Measurements from ENCODE around the gene ADM. TPM values are rescaled to one million over a fixed set of nuclear protein-coding genes. Genes with fewer than 3 reads are reported as not detected.

Gene ADM
- total RNA-seq, 1 donor from 2014 or later: 19.5 TPM

DNA sequence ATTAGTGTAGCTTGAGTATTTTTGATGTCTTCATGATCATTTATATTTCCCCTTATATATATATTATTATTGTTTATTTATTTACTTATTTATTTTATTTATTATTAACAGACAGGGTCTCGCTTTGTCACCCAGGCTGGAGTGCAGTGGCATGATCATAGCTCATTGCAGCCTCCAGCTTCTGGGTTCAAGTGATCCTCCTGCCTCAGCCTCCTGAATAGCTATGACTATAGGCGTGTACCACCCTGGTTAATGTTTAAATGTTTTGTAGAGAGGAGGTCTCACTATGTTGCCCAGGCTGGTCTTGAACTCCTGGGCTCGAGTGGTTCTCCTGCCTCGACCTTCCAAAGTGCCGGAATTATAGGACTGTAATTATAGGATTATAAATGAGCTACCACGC is 10.2 kb downstream of the ADM start:
- no peak for ATAC-seq
- intact Hi-C loops (cut with DNase I): no loop called here
- no peak overlapping the region for H3K4me3 ChIP-seq

DNA sequence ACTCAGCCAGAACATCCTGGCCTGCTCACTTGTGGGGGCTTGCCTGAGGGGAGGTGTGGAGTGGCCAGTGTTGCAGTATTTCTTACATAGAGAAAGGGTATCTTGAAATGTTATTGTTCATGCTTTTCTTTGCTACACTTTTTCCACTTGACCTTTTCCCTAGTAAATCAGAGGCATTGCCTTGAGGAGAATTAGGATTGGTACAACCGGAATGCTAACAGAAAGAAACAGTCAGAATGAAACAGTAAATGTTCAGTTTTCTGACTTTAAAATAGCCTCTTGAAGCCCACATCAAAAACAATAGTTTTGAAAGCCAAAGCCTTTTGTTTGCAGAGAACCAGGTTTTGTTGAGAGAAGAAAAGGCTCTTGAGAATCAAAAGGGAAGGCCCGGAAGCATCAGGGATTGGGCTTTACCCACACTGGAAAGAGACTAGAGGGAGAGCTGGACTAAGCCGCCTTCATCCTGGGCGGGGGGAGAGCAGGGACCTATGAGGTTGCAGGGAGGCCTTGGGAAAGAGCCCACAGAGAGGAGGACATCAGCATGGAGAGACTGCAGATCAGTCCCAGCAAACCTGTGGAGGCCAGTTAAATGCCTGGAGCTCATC is 12.4 kb downstream of the ADM start:
- TF ChIP-seq, protein P1, sequence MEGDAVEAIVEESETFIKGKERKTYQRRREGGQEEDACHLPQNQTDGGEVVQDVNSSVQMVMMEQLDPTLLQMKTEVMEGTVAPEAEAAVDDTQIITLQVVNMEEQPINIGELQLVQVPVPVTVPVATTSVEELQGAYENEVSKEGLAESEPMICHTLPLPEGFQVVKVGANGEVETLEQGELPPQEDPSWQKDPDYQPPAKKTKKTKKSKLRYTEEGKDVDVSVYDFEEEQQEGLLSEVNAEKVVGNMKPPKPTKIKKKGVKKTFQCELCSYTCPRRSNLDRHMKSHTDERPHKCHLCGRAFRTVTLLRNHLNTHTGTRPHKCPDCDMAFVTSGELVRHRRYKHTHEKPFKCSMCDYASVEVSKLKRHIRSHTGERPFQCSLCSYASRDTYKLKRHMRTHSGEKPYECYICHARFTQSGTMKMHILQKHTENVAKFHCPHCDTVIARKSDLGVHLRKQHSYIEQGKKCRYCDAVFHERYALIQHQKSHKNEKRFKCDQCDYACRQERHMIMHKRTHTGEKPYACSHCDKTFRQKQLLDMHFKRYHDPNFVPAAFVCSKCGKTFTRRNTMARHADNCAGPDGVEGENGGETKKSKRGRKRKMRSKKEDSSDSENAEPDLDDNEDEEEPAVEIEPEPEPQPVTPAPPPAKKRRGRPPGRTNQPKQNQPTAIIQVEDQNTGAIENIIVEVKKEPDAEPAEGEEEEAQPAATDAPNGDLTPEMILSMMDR (IDR thresholded peaks at IDR 0.05): no peak
- no peak overlapping the region for H3K27ac ChIP-seq

More for the DNA sequence above, 10.2 kb downstream of the ADM start:
- Histone ChIP-seq H3K27me3 (ENCODE audit: low read depth) (no peaks in the 10 kb centered on the region), H3K36me3 (no peaks in the 10 kb centered on the region), H3K27ac (no peak overlapping the region), H3K9me3 (no peaks in the 10 kb centered on the region), H3K4me1 (peaks cover 5% of the 10 kb centered on the region)
- TF ChIP-seq, protein P1 (IDR thresholded peaks at IDR 0.05): no peak
- DNase-seq: no peak

DNA sequence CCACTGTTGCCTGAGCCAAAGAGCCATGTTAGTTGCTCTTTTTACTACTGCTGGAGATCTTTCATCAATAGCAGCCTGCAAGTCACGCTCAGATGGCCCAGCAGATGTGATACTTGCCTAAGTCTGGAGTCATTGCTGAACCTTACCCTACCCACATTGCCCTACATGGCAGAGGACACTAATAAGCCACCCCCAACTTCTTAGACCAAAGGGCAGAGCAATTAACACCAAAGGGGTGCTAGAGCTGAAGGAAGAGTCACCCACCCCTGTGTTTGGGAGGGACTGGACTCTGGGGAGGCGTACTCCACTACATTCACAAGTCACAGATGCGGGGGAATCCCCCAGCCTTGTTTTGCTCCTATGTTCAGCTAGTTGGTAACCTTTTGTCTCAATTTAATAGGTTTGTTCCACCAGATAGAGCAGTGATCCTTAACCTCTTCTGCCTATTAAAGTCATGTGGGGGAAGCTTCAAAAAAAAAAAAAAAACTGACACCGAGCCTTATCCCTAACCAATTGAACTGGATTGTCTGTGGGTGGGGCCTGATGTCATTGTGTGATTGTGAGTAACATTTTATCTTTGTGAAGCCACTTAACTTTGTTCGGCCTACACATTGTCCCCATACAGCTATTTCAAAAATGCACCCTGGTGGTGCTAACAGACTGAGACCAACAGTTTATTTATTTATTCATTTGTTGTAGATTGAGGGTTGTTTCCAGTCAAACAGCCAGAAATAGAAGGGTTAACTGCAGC is 13.1 kb downstream of the ADM start:
- Histone ChIP-seq H3K4me1 (peaks cover 11% of the 10 kb centered on the region), H3K27ac (no peak overlapping the region), H3K27me3 (ENCODE audit: low read depth) (no peaks in the 10 kb centered on the region), H3K9me3 (no peaks in the 10 kb centered on the region), H3K36me3 (no peaks in the 10 kb centered on the region), H3K4me3 (no peak overlapping the region)
- no peak for DNase-seq
- ATAC-seq: no peak
- TF ChIP-seq, protein P1 (IDR thresholded peaks at IDR 0.05): no peak
- intact Hi-C loops (cut with DNase I): no loop called here

More for the DNA sequence above, 12.4 kb downstream of the ADM start:
- H3K4me3 ChIP-seq: no peak overlapping the region
- peaks cover 4% of the 10 kb centered on the region for H3K4me1 ChIP-seq
- ATAC-seq (no peak), DNase-seq (no peak)
- intact Hi-C loops (cut with DNase I): no loop called here
- H3K9me3 ChIP-seq: no peaks in the 10 kb centered on the region
- H3K27me3 ChIP-seq (ENCODE audit: low read depth): no peaks in the 10 kb centered on the region
- H3K36me3 ChIP-seq: no peaks in the 10 kb centered on the region

- ATAC-seq: no peak
- intact Hi-C loops (cut with DNase I): no loop called here
- H3K27ac ChIP-seq: no peak overlapping the region
- no peaks in the 10 kb centered on the region for H3K36me3 ChIP-seq
- no peaks in the 10 kb centered on the region for H3K27me3 ChIP-seq (ENCODE audit: low read depth)
- H3K4me1 ChIP-seq: peaks cover 12% of the 10 kb centered on the region
- no peak overlapping the region for H3K4me3 ChIP-seq
- TF ChIP-seq, protein P1 (IDR thresholded peaks at IDR 0.05): no peak
- H3K9me3 ChIP-seq: no peaks in the 10 kb centered on the region
- no peak for DNase-seq
Observed at GRCh38 chr11:10318527-10318802, 13.6 kb downstream of the ADM start.

DNA sequence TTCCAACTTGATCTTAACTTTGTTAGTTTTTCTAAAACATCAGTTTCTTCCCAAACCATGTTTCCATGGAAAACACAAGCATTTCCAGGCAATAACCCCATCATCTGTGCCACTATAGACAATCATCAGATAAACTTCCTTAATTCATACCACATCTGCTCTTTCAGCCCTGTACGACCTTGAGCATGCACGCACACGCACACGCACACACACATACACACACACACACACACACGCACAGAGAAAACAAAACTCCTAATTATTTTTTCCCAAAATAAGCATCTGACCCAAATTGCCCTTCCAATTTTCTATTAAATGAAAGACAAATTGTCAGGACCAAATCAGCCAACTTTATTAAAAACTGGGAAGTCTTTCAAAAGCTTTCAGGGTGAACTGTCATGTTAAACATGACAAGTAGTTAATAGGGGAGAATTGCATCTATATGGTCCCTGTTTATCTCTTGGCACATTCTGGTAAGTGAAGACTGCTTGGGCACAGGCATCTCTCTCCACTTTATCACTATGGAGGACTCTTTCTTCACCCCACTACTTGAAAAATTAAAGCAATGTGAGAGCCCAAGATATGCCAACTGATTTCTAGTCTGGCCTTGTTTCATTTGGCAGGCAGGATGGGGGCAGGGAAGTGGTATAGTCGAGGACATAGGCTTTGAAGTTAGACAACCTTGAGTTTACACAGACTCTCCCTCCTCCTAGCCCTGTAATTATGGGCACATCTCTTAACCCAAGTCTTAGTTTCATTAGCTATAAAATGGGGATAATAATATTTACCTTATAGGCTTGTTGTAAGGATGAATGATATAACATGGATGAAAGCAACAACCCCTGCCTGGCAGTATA is 15.1 kb downstream of the ADM start:
- ATAC-seq (no peak), DNase-seq (no peak)
- TF ChIP-seq, protein P1 (IDR thresholded peaks at IDR 0.05): no peak
- intact Hi-C loops (cut with DNase I): no loop called here
- H3K36me3 ChIP-seq: no peaks in the 10 kb centered on the region
- H3K27ac ChIP-seq: no peak overlapping the region
- H3K4me1 ChIP-seq: peaks cover 22% of the 10 kb centered on the region
- no peaks in the 10 kb centered on the region for H3K27me3 ChIP-seq (ENCODE audit: low read depth)
- no peak overlapping the region for H3K4me3 ChIP-seq
- no peaks in the 10 kb centered on the region for H3K9me3 ChIP-seq
